IPS-18c (cell line): ENCODE results near the gene CAMTA1.

Experiments
- H3K4me3 ChIP-seq: 2 replicates; pipeline ENCODE4 v1.7.0; 2013; ENCODE audit warnings: low read depth, mild to moderate bottlenecking, low read length, moderate library complexity; ENCODE audit not compliant: insufficient read depth
- H3K9me3 ChIP-seq: one replicate; pipeline ENCODE4 v1.6.1; 2013; ENCODE audit warnings: mild to moderate bottlenecking, low read length, moderate library complexity; ENCODE audit not compliant: control insufficient read depth, insufficient read depth

Gene CAMTA1

DNA sequence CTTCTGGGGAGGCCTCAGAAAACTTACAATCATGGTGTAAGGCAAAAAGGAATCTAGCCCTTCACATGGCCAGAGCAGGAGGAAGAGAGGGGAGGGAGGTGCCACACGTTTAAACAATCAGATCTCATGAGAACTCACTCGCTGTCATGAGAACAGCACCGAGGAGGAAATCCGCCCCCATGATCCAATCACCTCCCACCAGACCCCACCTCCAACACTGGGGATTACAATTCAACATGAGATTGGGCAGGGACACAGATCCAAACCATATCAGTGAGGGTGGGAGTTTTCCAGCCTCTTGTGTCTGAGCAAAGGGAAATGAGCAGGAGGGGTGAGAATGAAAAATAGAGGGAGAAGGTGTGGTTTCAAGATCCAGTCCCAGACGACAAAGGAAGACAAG is 503.7 kb downstream of the CAMTA1 start:
- Histone ChIP-seq H3K9me3 (no peaks in the 10 kb centered on the region), H3K4me3 (no peak overlapping the region)

DNA sequence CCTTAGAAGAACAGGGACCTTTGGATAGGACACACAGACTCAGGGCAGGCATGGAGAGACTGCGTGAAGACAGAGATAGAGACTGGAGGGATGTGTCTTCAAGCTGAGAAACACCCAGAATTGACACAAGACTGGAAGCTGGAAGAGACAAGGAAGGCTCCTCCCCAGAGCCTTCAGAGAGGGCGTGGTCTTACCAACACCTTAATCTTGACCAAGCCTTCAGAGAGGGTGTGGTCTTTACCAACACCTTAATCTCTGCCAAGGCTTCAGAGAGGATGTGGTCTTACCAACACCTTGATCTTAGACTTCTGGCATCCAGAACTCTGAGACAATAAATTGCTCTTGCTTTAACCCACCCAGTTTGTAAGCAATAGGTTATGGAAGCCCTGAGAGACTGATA is 504.4 kb downstream of the CAMTA1 start:
- H3K9me3 ChIP-seq, result no peaks in the 10 kb centered on the region
- H3K4me3 ChIP-seq, result no peak overlapping the region

DNA sequence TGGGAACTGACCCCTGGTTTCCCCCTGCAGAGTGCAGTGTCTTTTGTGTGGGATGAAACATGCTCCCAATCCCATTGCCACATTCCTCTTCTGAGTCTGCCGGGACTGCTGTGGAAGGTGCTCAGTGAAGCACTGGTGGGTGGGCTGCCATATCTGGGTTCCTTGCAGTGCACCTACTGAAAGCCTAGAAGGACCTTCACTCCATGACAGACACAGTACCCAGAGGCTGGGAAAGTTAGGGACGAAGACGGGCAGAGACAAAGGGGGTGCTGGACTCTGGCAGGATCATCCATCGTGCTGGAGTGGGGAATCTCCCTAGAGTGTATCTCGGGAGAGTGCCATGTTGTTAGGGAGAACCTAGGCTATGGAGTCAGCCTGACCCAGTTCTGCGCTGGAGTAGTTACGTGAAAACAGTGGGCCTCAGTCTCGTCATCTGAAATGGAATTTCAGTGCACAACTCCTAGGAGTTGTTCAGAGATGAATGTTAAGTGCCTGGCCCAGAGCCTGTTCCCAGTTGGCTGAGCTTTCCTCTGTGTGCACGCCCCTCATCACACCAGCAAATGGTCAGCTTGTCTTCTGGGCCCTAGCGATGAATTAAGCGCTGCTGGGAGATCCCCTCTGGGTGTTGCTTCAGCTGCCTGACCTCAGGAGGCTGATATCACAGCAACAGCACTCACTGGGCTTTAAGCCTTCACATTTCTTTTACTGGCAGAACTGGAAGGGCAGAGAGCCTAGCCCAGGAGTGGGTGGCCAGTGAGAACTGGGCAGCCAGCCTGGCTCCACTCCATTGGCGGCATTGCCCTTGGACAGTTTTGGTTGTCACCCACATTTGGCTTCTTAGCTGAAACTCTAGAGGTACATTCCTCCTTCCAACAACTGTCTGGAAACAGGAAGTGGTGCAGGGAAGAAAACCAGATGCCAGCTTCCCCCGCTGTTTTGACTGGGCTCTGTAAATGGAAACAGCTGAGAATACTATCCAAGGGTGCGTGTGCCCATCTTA is 506.0 kb downstream of the CAMTA1 start:
- Histone ChIP-seq H3K4me3 (no peak overlapping the region), H3K9me3 (no peaks in the 10 kb centered on the region)

DNA sequence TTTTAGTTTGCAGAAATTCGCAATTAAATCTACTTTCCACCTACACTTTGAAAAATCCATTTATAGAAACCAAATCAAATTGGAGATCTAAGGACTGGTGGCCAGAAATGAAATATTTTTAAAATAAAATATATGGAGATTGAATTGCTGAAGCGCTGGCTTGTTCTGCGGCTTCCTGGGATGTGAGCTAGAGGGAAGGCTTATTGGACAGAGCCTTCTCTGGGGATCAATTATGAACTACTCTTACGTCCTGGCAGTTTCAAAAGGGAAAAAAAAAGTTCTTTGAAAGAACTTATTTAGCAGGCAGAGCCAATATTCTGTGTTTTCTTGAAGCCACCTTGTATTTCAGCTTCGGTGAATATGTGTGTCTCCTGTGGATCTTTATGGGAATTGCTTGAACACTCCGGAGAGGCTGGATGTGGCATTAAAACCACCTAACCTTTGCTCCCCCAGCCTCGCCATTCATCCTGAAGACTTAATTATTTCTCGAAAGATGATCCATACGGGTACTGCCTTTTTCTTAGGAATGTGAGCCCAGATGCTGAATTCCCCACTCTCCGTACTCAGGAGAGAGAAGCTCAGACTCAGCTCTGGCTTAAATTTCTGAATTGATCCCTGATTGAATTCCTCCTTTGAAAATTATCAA is 506.9 kb downstream of the CAMTA1 start:
- no peak overlapping the region for H3K4me3 ChIP-seq
- no peaks in the 10 kb centered on the region for H3K9me3 ChIP-seq

DNA sequence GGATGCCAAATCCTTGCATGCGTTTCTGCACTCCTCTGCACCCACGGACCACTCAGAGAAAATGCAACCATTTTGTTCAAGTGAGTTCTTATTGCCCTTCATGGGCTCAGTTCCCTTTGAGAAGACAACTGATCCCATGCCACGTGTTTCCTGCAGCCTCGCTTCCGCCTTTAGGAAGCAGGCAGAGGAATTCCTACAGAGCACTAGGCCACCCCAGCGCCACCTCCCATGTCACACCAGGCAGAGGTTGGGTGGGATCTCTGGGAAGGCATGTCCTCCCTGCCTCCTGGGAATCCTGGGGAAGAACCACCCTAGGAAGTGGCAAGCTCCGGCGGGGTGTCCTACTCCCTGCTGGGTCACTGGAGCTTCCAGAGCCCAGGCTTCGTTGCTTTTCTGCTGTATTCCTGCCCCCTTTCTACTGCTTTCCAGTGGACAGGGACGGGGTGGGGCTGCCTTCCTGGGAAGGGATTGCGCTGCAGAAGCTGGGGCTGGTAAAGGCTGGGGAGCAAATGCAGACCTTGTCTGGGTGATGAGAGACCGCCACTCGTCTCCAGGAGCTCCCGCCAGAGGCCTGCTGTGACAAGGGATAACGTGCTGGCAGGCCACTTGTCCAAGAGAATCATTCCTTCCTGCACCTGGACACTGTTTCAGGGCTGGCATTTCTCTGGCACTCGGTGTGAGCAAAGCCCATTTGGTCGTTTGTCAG is 507.6 kb downstream of the CAMTA1 start:
- H3K9me3 ChIP-seq, result no peaks in the 10 kb centered on the region
- H3K4me3 ChIP-seq, result no peak overlapping the region

DNA sequence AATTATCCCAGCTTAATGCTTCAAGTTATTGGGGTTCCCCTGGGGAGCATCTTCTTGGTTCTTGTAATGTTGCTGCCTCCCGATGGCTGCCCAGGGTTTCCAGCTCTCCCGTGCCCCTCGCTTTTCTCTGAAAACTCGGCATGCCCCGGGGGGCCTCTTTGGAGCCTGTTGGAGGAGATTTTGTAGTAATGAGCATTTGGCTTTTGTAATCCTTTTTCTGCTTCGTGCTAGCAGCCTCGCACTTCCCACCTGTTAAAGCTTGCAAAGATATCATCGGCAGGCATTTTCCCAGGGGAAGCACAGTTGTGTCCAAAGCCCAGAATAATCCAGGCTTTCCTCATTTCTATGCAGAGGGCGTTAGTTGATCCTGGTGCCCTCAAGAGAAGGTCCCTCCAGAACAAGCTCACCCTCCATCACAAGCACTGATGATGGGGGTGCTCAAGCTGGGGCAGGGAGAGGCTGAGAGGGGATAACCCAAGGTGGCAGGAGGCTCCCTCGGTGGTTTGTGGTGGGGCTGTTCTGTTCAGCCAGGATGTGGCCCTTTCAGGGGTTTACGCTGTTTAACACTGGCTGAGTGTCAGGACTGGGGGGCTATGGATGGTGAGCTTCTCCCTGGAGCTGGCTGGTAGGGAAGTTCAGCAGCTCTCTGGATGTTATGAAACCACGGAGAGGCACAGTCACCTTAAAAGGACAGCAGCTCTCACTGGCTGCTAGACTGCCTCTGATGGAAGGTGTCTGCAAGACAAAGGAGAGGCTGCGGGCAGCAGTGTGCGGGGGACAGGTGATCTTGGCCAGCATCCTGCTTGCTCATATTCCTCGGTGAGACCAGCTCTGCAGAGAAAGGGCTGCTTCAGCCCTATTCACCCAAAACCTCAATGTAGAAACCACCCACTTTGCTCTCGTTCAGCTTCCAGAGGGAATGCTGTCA is 508.7 kb downstream of the CAMTA1 start:
- Histone ChIP-seq H3K4me3 (no peak overlapping the region), H3K9me3 (no peaks in the 10 kb centered on the region)

DNA sequence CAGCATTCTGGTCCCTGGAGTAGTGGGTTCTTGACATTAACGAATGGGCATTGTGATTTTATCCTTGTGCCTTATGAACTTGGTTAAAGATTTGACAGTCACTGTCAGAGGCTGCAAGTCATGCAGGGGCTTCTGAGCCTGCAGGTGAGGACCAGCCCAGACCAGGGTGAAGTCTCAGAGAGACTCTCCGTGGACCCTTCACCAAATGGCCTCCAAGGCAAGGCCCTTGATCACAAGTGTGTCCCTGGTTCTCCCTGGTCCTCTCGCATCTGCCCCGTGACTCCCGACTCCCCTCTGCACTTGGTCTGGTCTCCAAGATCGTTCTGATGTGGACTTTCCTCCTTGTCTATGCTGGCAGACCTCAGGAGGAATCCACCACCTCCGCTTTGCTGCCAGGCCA is 509.4 kb downstream of the CAMTA1 start:
- Histone ChIP-seq H3K4me3 (no peak overlapping the region), H3K9me3 (no peaks in the 10 kb centered on the region)

DNA sequence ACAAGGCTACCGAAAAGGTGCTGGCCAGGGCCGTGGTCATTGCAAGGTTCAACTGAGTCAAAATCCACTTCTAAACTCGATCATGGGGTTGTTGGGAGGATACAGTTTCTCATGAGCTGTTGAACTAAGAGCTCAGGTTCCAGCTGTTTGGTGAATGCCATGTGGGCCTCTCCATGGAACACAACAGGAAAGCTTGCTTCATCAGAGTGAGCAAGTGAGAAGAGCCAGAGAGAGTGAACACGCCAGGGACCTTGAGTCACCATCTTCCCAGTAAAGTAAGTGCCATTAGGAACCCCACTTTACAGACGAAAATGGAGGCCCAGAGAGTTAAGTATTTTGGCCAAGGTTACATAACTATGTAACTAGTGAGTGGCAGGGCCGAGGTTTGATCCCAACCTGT is 510.7 kb downstream of the CAMTA1 start:
- no peaks in the 10 kb centered on the region for H3K9me3 ChIP-seq
- H3K4me3 ChIP-seq, result no peak overlapping the region

DNA sequence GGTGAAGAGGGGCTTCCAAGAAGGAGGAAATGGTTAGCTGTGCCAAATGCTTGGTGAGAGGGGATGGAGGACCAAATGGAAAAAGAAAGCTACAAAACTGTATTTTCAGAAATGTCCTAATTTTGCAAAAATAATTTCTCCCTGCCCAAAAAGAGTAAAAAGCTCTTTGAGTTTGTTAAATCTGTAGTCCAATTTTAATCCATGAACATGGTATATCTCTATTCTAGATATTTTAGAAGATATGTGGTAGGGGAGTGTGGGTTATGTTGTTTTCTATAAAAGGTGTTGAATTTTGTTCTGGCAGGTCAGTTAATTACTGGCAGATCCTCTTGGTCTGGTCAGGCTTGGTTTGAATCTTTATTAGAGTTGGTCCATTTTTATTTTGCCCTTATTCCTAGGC is 511.7 kb downstream of the CAMTA1 start:
- Histone ChIP-seq H3K9me3 (no peaks in the 10 kb centered on the region), H3K4me3 (no peak overlapping the region)

DNA sequence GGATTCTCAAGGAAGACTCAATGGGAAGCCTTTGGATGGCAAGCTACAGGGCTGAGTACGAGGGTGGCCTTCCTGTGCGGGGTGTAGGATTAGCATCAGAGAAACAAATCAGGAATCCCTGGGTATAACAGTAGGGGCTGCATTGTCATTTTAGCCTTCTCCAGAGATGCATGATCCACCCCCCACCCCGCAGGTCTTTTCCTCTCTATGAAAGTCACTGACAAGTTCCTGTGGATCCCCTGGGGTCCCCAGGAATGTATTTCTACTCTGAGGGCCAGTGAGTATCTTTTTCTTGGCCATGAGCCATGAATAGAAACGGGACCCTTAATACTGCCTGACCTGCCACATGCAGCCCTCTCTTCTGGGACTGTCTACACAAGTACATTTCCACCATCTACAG is 512.9 kb downstream of the CAMTA1 start:
- Histone ChIP-seq H3K9me3 (no peaks in the 10 kb centered on the region), H3K4me3 (no peak overlapping the region)

DNA sequence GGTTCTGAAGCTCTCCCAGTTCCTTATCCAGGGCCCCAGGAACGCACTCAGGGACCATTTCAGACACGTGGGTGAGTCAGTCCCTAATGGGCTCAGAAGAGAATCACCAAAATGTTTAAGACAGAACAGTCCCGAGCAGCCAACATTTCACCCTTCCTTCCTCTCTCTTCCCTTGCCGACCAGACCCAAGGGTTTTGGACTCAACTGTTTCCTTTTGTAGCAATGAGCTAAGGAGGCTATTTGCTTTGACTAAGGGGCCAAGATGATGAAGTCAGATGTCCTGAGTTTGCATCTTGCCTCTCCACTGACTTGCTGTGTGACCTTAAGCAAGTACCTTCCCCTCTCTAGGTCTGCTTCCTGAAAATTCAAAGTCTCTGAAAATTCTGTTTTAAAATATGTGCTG is 513.5 kb downstream of the CAMTA1 start:
- H3K4me3 ChIP-seq, result no peak overlapping the region
- H3K9me3 ChIP-seq, result no peaks in the 10 kb centered on the region

DNA sequence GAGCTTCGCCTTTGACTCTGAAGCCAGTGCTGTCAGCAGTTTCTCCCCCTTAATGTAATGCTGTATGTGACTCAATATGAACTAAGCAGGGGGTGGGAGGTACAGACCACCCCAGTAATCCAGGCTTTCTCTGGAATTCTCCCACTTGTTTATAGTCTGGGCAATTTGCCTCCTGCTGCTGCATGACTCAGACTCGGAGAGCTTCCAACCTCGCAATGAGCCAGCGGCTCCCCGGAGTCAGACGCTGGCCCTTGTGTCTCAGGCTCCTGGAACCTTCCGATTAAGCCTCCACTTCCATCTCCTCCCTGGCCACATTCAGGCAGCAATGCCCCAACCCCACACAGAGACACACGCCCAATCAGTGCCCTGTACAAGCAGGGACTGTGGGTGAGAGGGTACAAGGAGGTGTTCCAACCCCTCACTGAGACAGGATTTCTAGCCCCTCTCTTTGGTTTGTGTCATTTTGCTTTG is 514.1 kb downstream of the CAMTA1 start:
- H3K4me3 ChIP-seq, result no peak overlapping the region
- no peaks in the 10 kb centered on the region for H3K9me3 ChIP-seq

DNA sequence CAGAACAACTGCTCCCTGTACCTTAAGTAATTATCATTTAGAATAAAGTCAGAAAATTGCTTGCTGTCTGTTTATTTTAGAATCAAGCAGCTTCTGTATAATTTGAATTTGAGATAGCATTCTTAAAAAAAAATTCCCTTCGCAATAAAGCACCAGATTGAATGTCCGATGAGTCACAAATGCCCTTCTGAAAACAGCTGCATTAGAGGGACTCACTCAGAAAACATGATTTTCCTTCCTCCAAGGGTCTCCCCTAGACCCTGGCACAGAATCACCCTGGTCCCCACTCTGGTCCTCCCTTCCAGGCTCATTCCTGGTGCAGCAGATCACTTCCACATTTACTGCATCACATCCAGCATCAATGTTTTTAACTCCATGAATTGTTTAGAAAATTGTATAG is 514.7 kb downstream of the CAMTA1 start:
- Histone ChIP-seq H3K9me3 (no peaks in the 10 kb centered on the region), H3K4me3 (no peak overlapping the region)

DNA sequence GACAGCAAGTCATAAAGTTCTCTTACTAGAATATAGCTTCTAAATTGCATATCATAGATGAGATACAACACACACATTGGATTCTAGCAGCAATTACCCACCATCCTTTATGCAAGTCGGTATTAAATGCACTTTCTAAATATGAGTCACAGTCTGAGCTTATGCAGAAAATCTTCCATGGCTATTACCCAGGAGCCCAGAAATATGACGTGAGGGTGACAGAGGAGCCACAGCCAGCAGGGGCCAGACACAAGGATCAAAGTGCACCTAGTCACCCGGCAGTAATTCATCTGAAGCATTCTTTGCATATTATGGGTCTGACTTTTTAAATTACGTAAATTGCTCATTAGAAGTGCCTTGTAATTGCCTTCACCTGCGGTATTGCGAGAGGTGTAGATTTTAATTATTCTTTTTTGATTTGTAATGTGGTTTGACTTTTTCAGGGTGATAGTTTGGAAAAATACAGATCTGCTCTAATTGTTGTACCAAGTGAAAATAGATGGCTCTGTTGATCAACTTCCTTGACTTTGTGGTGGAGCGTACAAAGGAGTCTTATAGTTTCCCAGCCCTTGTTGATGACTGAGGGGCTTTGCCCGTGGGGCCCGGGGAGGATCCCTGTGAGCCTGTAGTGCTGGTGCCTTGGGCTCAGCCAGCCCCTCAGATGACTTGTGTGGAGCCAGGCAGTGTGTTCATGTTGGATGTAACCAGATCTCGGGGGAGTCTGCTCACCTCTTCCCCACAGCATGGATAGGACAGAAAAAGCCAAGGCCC is 515.8 kb downstream of the CAMTA1 start:
- H3K4me3 ChIP-seq, result no peak overlapping the region
- H3K9me3 ChIP-seq, result no peaks in the 10 kb centered on the region

DNA sequence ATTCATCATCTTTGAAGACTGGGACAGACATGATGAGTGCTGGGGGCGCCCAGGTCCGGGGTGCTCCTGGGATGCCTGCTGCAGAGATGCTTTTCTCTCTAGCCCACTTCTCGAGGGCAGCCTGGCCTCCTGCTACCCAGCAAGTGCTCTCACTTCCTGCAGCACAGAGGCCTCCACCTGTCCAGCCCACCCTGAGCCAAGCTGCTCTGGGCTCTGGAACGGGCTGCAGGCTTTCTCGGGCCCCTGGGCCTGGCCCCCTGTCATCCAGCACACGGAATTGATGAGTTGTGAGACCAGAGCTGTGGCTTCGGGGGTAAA is 516.4 kb downstream of the CAMTA1 start:
- H3K4me3 ChIP-seq, result no peak overlapping the region
- H3K9me3 ChIP-seq, result no peaks in the 10 kb centered on the region

DNA sequence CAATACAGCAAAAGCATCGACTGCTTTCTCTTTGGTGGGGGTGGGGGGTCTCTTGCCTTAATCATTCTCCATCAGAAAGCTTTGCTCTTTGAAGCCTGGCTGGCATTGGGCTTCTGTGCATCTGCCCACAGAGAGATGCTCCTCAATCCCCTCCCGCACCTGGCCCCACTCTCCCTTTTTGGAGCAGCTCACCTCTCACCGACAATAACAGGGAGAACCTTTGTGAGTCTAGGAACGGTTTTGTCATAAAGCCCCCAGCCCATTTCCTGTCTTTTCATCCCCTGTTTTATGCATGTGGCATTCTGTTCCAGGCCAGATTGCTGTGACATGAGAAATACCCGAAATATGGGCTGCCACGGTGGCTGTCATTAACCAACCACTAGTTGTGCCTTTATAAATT is 516.9 kb downstream of the CAMTA1 start:
- H3K9me3 ChIP-seq, result no peaks in the 10 kb centered on the region
- no peak overlapping the region for H3K4me3 ChIP-seq
